Fibroblast of the conjunctiva (primary cell): ENCODE data around the gene DEGS2.

Experiments
- DNase-seq: peaks from one replicate; pipeline ENCODE4 v3.0.0-alpha.2; 2010; ENCODE audit warnings: low read depth

DEGS2 gene

DNA sequence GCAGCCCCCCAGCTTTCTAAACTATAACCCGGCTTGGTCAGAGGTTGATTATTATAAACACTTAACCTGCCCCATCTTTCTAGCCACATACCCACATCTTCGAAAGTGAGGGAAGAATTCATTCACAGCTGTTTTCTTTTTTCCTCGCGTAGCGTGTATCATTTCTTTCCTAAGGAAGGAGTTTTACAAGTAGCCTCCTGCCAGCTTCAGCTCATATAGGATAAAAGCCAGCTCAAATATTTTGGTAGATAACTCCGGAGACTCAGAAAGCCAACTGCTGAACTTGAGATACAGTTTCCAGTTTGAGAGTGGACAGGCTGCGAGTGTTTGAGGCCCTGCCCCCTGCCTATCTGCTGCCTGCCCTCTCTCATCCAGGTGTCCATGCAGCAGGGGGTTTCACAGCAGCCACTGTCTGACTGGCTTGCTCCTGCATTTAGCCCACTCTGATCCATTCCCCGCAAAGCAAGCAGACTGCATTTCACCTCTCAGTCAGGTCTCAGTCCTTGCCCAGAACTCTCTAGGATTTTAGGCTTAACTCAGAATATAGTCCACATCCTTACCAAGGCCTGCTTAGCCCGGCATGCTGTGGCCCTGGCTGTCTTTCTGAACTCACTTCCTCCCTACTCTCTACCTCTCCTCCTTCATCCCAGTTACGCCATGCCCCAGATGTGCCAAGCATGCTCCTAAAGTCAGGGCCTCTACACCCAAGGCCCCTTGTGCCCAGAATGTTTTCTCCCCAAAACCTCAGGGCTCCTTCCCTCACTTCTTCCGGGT, 47.3 kb downstream of the DEGS2 start:
- no peak for DNase-seq

GRCh38 chr14:100110816-100111215, 48.6 kb downstream of the DEGS2 start:
- DNase-seq: no peak

DNA sequence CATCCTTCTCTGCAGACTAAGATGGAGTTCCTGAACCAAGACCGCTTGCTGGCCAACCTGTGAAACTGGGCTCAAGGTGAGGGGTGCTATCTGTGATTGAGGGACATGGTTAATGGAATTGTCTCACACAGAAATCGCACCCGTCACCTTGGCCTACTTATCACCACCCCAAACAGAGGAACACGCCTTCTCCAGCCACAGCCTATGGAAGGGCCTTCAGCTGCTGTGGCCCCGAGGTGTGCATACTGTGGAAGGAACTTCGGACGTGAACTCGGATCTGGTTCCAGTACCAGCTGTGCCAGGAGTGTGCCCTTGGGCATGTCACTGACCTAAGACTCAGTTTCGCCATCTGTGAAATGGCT, 49.9 kb downstream of the DEGS2 start:
- DNase-seq: no peak

- no peak for DNase-seq
Observed at GRCh38 chr14:100108840-100109593, 50.4 kb downstream of the DEGS2 start.

GRCh38 chr14:100108042-100108825, 51.2 kb downstream of the DEGS2 start:
- no peak for DNase-seq

- DNase-seq: no peak
Observed at GRCh38 chr14:100107236-100107635, 52.2 kb downstream of the DEGS2 start.

- no peak for DNase-seq
Observed at GRCh38 chr14:100106250-100107112, 53.0 kb downstream of the DEGS2 start.

GRCh38 chr14:100105357-100106169, 53.9 kb downstream of the DEGS2 start:
- no peak for DNase-seq

GRCh38 chr14:100104523-100105300, 54.7 kb downstream of the DEGS2 start:
- DNase-seq: peak; percentile 36

GRCh38 chr14:100104006-100104352, 55.5 kb downstream of the DEGS2 start:
- DNase-seq: no peak

- peak; percentile 21 for DNase-seq
Observed at GRCh38 chr14:100103250-100104005, 56.0 kb downstream of the DEGS2 start.

- DNase-seq: no peak
Observed at GRCh38 chr14:100102156-100102785, 57.2 kb downstream of the DEGS2 start.

GRCh38 chr14:100100032-100100703, 59.3 kb downstream of the DEGS2 start:
- no peak for DNase-seq

- no peak for DNase-seq
Observed at GRCh38 chr14:100098171-100098570, 61.3 kb downstream of the DEGS2 start.

GRCh38 chr14:100096656-100097055, 62.8 kb downstream of the DEGS2 start:
- no peak for DNase-seq
